Left ventricle myocardium superior (tissue), 1 donor: Measurements from ENCODE around the gene STX10. TPM values are rescaled to one million over a fixed set of nuclear protein-coding genes. Genes with fewer than 3 reads are reported as not detected.

Source experiments
- ATAC-seq: fragments of 200-7000 bp; cut with Tn5 transposase; one replicate; pipeline ENCODE4 v1.9.1; 2020; ENCODE audit warnings: mild to moderate bottlenecking, moderate library complexity
- DNase-seq: peaks from one replicate; pipeline ENCODE4 v3.0.0-alpha.2; 2020
- intact Hi-C: fragments of 100-400 bp; cut with micrococcal nuclease; formaldehyde crosslinking; loops from one replicate; pipeline ENCODE4 v1.11.0; 2022
- total RNA-seq: library from RNA; stranded (reverse); fragmentation: NEBNext Ultra II Directional; extraction: Animal tissue kit (Norgen Biotek cat#: 25700); gene quantifications from one replicate; pipeline ENCODE4 v1.2.1, GENCODE V29; 2021
- donor health status: DM: no; HTN: yes; CAD: no; lungs with severe emphysema.

Gene STX10
- total RNA-seq, 1 donor from 2014 or later, result 46.4 TPM

DNA sequence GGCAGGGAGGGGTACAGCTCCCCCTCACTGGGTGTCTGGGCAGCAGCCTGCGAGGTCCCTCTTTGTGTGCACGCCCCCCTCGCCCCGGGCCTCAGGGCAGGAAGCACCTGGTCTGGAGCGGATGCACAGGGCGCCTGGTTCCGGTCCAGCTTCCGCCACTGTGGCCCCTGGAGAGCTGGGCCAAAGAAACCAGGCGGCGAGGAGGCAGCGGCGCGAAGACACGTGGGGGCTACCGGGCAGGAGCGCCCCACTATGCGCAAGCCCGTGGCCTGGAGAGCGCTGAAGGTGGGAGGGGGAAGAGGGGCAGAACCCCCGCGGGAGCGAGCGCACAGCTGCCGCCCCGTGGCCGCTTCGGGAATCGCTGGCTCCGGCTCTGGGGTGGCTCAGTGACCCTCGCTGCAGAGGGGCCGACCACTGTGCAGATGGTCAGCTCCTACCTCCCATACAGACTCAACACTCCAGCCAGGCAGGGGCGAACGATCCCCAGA lies 45.8 kb downstream of the STX10 start:
- peak; percentile 83 for DNase-seq
- intact Hi-C loops, result no loop called here
- ATAC-seq, result peak; percentile 19

DNA sequence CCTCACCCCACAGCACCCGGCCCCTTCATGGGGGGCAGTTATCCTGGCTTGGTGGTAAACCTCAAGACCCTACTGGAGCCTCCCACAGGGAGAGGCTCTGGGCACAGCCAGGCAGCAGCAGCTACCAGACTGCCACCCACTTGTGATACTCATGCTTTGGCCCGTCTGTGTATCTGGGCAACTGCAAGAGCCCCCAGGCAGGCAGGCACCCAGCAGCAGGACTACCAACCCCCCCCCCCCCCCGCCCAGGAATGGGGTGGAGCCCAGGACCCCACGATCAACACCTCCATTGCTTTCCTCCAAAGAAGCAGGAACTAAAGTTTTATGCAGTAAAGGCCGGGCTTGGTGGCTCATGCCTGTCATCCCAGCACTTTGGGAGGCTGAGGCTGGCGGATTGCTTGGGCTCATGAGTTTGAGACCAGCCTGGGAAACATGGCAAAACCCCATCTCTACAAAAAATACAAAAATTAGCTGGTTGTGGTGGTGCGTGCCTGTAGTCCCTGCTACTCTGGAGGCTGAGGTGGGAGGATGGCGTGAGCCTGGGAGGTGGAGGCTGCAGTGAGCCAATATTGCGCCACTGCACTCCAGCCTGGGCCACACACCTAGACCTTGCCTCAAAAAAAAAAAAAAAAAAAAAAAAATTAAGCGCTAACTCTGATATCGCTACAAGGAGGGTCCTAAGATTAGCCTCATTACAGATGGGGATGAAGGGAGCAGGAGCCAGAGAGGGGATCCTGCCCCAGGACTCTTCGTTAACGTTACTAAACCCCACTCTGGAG lies 46.4 kb downstream of the STX10 start:
- intact Hi-C loops, result no loop called here
- ATAC-seq, result no peak
- DNase-seq, result no peak

DNA sequence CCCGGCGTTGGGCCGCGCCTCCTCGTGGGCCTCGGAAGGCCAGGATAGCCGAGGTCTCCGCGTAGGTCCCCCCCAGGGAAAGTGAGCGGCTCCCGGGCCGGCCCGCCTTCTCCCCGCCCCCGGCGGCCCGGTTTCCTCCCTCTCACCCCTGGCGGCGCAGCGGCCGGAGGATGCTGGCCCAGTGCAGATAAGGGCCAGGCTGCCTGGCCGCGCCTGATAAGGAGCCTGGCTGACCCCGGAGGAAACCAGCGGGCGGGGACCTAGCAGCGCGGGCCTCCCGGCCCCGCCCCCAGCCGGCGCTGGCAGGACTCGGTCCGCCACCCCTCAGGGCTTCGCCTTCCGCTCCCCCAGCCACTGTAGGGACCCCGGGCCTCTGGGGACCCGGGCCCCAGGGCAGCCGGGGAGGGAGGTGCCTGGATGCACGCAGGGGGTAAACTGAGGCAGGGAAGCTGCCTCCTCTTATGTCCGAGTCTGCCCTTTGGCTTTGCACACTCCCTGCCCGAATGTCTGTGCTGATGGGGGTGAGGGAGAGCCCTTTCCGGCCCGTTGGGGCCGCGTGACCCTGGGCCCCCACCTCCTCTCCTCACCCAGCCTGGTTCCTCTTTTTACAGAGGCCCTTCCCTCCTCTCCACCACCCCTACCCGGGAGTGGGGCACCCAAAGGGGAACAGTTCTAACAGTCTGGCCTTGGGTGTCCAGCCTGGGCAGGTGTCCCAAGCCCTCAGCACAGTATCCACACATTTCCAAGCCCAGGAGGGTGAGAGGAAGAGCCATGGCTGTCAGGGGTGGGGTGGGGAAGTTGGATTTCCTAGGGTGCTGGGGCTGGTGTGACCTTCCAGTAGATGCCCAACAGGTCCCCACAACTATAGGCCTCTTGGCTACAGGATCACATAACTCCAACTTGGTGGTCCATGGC lies 47.3 kb downstream of the STX10 start, which contains the start of gene LYL1:
Gene LYL1 (minus strand): TSS at position 193 of the 915 bp plus-strand sequence. CDS start 1,687 bp downstream, outside the sequence.
- peak; percentile 79 for ATAC-seq
- intact Hi-C loops, result no loop called here
- peak; percentile 93 for DNase-seq

DNA sequence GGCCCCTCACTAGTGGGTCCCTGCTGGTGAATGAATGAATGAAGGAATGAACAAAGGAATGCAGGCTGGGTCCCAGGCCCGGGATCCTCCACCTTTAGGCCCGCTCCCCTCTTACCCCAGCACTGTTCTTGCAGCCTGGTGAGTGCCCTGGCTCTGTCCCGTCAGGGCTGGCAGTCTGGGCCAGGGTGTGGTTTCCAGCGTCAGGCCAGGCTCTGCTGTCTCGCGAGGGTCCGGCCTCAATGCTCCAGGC lies 47.8 kb downstream of the STX10 start:
- ATAC-seq (no peak), DNase-seq (no peak)
- intact Hi-C loops, result no loop called here

GRCh38 chr19:13101590-13102415 lies 48.4 kb downstream of the STX10 start:
- no peak for ATAC-seq
- intact Hi-C loops, result no loop called here
- DNase-seq, result no peak

DNA sequence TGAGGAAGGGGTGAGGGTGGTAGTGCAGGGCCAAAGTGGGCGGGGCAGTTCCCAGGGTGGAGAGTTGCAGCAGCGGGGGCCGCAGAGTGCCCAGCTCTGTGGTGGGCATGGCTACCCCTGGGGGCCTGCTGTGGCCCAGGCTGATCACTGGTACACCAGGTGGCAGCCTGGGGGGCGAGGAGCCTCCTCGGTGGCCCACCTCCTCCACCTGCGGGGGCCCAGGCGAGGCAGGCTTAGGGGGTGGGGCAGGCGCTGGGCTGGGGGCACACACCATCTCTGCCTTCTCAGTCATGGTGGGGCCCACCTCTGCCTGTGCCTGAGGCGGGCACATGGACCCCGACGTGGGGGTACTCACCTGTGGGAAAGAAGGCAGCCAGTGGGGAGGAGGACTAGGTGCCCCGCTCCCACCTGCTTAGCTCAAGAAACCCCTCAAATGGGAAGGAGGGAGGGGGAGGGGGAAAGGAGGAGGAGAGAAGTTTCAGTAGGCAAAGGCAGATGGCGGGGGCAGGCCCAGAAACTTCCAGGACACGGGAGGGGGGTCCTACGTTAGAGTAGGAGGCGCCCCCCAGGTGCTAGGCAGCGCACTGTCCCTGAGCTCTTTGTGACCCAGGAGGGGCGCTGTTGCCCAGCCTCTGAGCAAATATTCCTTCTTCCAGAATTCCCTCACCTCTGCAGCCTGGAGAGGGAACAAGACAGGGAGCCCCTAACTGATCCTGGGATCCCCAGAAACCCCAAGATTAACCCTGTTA lies 49.2 kb downstream of the STX10 start:
- ATAC-seq (no peak), DNase-seq (no peak)
- intact Hi-C loops, result no loop called here

DNA sequence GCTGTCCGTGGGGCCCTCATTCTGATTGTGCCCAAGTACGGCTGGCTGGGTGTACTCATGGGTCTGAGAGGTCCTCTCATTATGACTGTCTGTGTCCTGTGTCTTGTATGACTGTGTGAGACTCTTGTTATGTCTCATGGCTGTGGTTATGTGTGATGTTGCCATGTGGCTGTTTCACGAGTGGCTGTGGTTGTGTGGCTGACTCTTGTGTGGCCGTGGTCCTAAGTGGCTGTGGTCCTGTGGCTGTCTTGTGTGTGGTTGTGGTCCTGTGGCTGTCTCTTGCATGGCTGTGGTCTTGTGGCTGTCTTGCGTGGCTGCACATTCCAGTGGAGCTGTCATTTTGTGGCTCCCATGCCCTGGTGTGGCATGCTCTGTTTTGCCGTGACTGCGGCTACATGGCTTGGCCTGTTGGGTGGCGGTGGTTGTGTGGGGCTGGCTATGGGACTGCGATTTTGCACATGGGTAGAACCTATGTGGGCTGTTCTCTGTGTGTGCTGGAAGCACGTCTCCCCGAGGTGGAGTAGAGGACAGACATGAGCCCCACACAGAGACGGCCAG lies 50.1 kb downstream of the STX10 start:
- ATAC-seq (no peak), DNase-seq (no peak)
- intact Hi-C loops, result no loop called here

GRCh38 chr19:13099073-13099999 lies 50.8 kb downstream of the STX10 start:
- DNase-seq, result peak; percentile 84
- intact Hi-C loops, result no loop called here
- peak; percentile 10 for ATAC-seq

GRCh38 chr19:13098277-13099072 lies 51.7 kb downstream of the STX10 start:
- intact Hi-C loops, result no loop called here
- DNase-seq, result no peak
- ATAC-seq, result peak; percentile 5

GRCh38 chr19:13097463-13098258 lies 52.5 kb downstream of the STX10 start:
- DNase-seq (peak; percentile 79), ATAC-seq (peak; percentile 2)
- intact Hi-C loops, result no loop called here

GRCh38 chr19:13097033-13097462 lies 53.1 kb downstream of the STX10 start:
- intact Hi-C loops, result no loop called here
- no peak for DNase-seq
- ATAC-seq, result no peak

- intact Hi-C loops, result no loop called here
- ATAC-seq (no peak), DNase-seq (peak; percentile 59)
Measured at GRCh38 chr19:13095934-13096927, 53.9 kb downstream of the STX10 start.

DNA sequence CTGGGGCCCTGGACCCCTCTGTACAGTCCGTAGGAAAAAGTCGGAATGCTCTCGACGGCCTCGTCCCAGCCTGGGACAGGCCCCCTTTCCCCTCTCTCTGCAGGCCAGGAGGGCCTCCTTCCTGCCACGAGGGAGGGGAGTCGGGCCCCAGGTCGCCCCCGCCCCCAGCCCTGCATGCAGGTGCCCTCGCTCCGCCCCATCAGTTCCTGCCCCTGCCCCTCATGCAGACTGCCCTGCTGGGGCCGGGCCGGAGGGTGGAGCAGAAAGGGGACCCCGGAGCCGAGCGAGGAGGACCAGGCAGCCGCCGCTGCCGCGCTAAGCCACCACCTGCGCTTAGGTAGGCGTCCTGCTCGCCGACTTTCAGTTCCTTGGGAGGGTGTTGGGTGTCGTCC lies 54.8 kb downstream of the STX10 start:
- intact Hi-C loops, result no loop called here
- ATAC-seq, result no peak
- peak; percentile 51 for DNase-seq

DNA sequence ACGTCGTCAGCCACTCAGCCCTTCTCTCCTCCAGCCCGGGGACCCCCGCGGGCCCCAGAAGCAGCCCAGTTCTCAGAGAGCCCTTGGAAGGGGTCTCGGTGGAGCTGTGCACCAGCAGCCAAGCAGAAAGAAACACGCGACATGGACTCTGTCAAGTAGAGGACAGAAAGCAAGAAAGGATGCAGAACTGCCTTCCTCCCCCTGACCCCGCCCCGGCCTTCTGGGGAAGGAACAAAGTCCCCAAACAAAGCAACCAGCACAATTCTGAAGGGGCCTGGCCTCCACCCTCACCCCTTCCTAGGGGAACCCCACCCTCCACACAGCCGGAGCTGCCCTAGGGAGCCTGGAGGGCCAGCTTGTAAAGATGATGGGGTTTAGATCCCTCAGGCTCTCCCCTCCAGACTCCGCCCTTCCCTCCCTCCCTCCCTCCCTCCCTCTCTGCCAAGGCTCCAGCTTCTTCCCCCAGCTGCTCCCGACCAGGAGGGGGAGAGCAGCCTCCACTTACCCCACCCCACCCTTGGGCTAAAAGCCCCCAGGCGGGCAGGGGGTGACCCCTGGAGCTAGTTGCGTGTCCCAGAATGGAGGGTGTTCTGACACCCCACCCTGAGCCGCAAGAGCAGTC lies 55.3 kb downstream of the STX10 start:
- ATAC-seq (no peak), DNase-seq (no peak)
- intact Hi-C loops, result no loop called here
